Spleen (tissue), 11 donors: ENCODE data around the gene DTL. TPM values are rescaled to one million over a fixed set of nuclear protein-coding genes. Genes with fewer than 3 reads are reported as not detected.

Experiments
- DNase-seq: peaks from one replicate; pipeline ENCODE4 v3.0.0-alpha.2; 2020
- H3K27ac ChIP-seq, 8 donors: fragments of 200-600 bp; sonication (generic) in 7 of 8; 1 replicate in 4 of 8; 2 replicates in 4 of 8; pipeline versions ENCODE4 v1.5.0 to v1.8.0; 2016 to 2021; ENCODE audit warnings: inconsistent platforms in 4 of 8, mild to moderate bottlenecking in 4 of 8, moderate library complexity in 1 of 8
- H3K27me3 ChIP-seq, 7 donors: fragments of 200-600 bp; sonication (generic) in 6 of 7; replicated peaks in 1 of 7; 1 replicate in 4 of 7; 2 replicates in 3 of 7; pipeline versions ENCODE4 v1.5.0 to v1.8.0; 2016 to 2021; ENCODE audit warnings: inconsistent platforms in 3 of 7, mild to moderate bottlenecking in 1 of 7
- H3K36me3 ChIP-seq, 6 donors: fragments of 200-600 bp; sonication (generic) in 5 of 6; 1 replicate in 4 of 6; 2 replicates in 2 of 6; pipeline versions ENCODE4 v1.5.0 to v1.8.0; 2016 to 2021; ENCODE audit warnings: inconsistent platforms in 2 of 6
- H3K4me1 ChIP-seq, 6 donors: fragments of 200-600 bp; sonication (generic) in 5 of 6; 1 replicate in 3 of 6; 2 replicates in 3 of 6; pipeline versions ENCODE4 v1.5.0 to v1.8.0; 2016 to 2021; ENCODE audit warnings: inconsistent platforms in 3 of 6
- H3K4me3 ChIP-seq, 8 donors: fragments of 200-600 bp; sonication (generic) in 7 of 8; 1 replicate in 4 of 8; 2 replicates in 4 of 8; pipeline versions ENCODE4 v1.5.0 to v1.8.0; 2016 to 2021; ENCODE audit warnings: inconsistent platforms in 4 of 8, mild to moderate bottlenecking in 4 of 8, moderate library complexity in 2 of 8
- H3K9me3 ChIP-seq, 8 donors: fragments of 200-600 bp; sonication (generic) in 7 of 8; 1 replicate in 4 of 8; 2 replicates in 4 of 8; pipeline versions ENCODE4 v1.5.0 to v1.8.0; 2016 to 2021; ENCODE audit warnings: inconsistent platforms in 4 of 8
- POLR2A ChIP-seq, 3 donors: fragments of 450-650 bp; IDR thresholded peaks; one replicate each; pipeline ENCODE4 v1.5.1; 2017; ENCODE audit warnings: antibody characterized with exemption in 3 of 3, mild to moderate bottlenecking in 1 of 3
- POLR2AphosphoS5 ChIP-seq, 3 donors: sonication (generic); formaldehyde crosslinking; IDR thresholded peaks; one replicate each; pipeline ENCODE4 v1.5.1; 2017; ENCODE audit warnings: antibody characterized with exemption in 3 of 3
- WGBS, 5 donors: extraction: QIAGEN DNeasy Blood & Tissue Kit in 3 of 5; methylation state at CpG; one replicate each; pipeline versions ENCODE4 v1.1.5 to v1.1.7; 2013 to 2018; 5-methylcytosine and 5-hydroxymethylcytosine counted together
- intact Hi-C: fragments of 100-400 bp; cut with DNase I; formaldehyde crosslinking; loops from one replicate; pipeline ENCODE4 v1.15.0; 2023; ENCODE audit warnings: low total_unique reads
- polyA plus RNA-seq, 3 donors: library from polyadenylated mRNA; stranded (reverse); fragments of 200-250 nt; gene quantifications; one replicate each; pipeline ENCODE4 v1.2.1, GENCODE V29; 2013
- total RNA-seq, 7 donors: library from RNA; depleted of rRNA in 3 of 7; stranded (reverse); fragments of >200 nt in 3 of 7; fragmentation: NEBNext Ultra II Directional in 4 of 7; extraction: Animal tissue kit (Norgen Biotek cat#: 25700) in 4 of 7; gene quantifications; one replicate each; pipeline versions ENCODE4 v1.1.0 to v1.2.1, GENCODE V29; 2016 to 2021
- TF ChIP-seq, protein P1 (sequence below), 11 experiments: fragments of 200-600 bp in 7 of 11; fragments of 450-650 bp in 4 of 11; sonication (generic) in 4 of 11; IDR thresholded peaks in 8 of 11; conservative IDR thresholded peaks in 3 of 11; 1 replicate in 7 of 11; 2 replicates in 4 of 11; pipeline versions ENCODE4 v1.4.0 to v1.8.0; 2016 to 2021; ENCODE audit warnings: antibody characterized with exemption in 11 of 11, inconsistent platforms in 4 of 11, mild to moderate bottlenecking in 1 of 11
- donor health status: healthy with polysubstance abuse.
- donor health status: DM: no; HTN: no; CAD: no; lungs with moderate emphysema.
- donor health status: DM: no; HTN: no; CAD: no.
- donor health status: Bipolar disorder and iron deficiency.
- donor health status: healthy.
- donor health status: DM: no; HTN: no; CAD: no.
- donor health status: DM: yes; HTN: yes; CAD: no.

The DTL gene
- total and polyA plus RNA-seq, 10 donors, result 0.76 to 15.7 (median 9.2) TPM

DNA sequence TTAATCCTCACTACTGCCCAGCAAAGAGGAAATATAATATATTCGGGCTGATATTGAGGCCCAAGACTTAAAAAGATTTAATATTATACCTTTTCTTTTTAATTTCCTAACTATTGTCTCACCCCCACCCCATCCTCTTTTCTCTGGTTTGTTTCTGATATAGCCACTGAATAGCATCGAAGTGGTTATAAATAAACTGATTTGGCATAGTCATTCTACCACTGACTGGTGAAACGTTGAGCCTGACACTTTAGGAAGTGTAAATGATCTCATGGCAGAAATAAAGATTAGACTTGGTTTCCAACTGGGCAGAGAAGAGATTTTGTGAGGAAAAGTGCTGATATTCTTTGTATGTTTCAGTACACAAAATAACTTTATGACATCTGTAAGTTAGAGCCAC is 39.3 kb downstream of the DTL start:
- Histone ChIP-seq H3K36me3 (no peaks in the 10 kb centered on the region), H3K27me3 (no peaks in the 10 kb centered on the region), H3K4me1 (peaks cover 0 to 7% (median 0%) of the 10 kb centered on the region in 6 donors), H3K27ac (no peak overlapping the region), H3K9me3 (no peaks in the 10 kb centered on the region), H3K4me3 (no peak overlapping the region)
- DNase-seq, result no peak
- no peak for TF ChIP-seq POLR2AphosphoS5 (IDR thresholded peaks at IDR 0.05)
- TF ChIP-seq, protein P1, sequence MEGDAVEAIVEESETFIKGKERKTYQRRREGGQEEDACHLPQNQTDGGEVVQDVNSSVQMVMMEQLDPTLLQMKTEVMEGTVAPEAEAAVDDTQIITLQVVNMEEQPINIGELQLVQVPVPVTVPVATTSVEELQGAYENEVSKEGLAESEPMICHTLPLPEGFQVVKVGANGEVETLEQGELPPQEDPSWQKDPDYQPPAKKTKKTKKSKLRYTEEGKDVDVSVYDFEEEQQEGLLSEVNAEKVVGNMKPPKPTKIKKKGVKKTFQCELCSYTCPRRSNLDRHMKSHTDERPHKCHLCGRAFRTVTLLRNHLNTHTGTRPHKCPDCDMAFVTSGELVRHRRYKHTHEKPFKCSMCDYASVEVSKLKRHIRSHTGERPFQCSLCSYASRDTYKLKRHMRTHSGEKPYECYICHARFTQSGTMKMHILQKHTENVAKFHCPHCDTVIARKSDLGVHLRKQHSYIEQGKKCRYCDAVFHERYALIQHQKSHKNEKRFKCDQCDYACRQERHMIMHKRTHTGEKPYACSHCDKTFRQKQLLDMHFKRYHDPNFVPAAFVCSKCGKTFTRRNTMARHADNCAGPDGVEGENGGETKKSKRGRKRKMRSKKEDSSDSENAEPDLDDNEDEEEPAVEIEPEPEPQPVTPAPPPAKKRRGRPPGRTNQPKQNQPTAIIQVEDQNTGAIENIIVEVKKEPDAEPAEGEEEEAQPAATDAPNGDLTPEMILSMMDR (IDR thresholded peaks at IDR 0.05 in 8 of 11, conservative IDR thresholded peaks at IDR 0.05 in 3 of 11), result no peak
- no peak for TF ChIP-seq POLR2A (IDR thresholded peaks at IDR 0.05)
- intact Hi-C loops, result loop anchor here (5.0 kb wide), 1 partner anchor 382 kb away; no protein-coding TSS in a partner anchor
- WGBS, 5 donors, result 43 to 58% (median 51%) methylated on average over 3 of the region's 3 CpGs

DNA sequence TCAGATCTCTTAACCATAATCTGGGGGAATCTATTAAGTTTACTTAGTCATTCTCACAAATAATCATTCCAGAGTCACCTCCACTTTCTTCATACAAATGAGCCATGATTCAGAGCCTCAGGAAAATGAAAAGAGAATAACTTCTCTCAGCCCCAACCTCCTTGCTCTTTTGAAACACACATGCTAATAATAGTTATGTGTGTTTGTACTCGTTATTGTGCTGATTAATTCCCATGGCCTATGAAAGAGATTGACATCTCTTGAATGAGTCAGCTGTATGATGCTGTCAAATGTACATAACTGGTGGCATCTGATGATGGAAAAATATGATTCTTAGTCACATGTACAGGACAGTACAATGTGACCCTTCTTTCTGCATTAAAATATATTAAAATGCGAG is 41.5 kb downstream of the DTL start:
- Histone ChIP-seq H3K9me3 (no peaks in the 10 kb centered on the region), H3K27ac (no peak overlapping the region), H3K4me1 (no peaks in the 10 kb centered on the region), H3K36me3 (peaks cover 0 to 12% (median 0%) of the 10 kb centered on the region in 6 donors), H3K4me3 (no peak overlapping the region), H3K27me3 (no peaks in the 10 kb centered on the region)
- DNase-seq, result no peak
- intact Hi-C loops, result no loop called here
- WGBS, 5 donors, result 68 to 87% (median 74%) methylated on average over 2 of the region's 2 CpGs
- TF ChIP-seq POLR2A (IDR thresholded peaks at IDR 0.05) (no peak), POLR2AphosphoS5 (IDR thresholded peaks at IDR 0.05) (no peak)
- TF ChIP-seq, protein P1 (IDR thresholded peaks at IDR 0.05 in 8 of 11, conservative IDR thresholded peaks at IDR 0.05 in 3 of 11), result no peak

DNA sequence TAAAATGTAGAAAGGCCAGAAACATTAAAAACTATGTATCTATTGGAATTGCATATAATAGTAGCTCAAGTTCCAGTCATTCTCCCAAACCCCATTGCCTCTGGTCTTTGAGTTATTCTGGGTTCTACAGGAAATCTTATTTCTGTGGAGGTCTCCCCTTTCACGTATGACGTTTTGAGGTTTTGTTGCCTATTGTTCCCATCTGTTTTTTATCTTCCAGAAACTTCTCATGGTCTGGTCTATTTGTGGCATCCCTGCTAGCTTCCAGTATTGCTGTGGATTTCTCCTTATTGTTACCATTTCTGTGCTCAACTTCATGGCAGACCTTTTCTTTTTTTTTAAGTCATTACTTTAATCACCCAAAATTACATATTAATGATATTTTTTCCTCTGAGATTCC is 43.3 kb downstream of the DTL start:
- Histone ChIP-seq H3K27ac (no peak overlapping the region), H3K9me3 (no peaks in the 10 kb centered on the region), H3K27me3 (no peaks in the 10 kb centered on the region), H3K4me3 (no peak overlapping the region), H3K36me3 (peaks cover 0 to 16% (median 0%) of the 10 kb centered on the region in 6 donors), H3K4me1 (no peaks in the 10 kb centered on the region)
- TF ChIP-seq POLR2AphosphoS5 (IDR thresholded peaks at IDR 0.05), result no peak
- no peak for DNase-seq
- intact Hi-C loops, result no loop called here
- 89 to 99% (median 93%) methylated on average over 2 of the region's 2 CpGs for WGBS, 5 donors

DNA sequence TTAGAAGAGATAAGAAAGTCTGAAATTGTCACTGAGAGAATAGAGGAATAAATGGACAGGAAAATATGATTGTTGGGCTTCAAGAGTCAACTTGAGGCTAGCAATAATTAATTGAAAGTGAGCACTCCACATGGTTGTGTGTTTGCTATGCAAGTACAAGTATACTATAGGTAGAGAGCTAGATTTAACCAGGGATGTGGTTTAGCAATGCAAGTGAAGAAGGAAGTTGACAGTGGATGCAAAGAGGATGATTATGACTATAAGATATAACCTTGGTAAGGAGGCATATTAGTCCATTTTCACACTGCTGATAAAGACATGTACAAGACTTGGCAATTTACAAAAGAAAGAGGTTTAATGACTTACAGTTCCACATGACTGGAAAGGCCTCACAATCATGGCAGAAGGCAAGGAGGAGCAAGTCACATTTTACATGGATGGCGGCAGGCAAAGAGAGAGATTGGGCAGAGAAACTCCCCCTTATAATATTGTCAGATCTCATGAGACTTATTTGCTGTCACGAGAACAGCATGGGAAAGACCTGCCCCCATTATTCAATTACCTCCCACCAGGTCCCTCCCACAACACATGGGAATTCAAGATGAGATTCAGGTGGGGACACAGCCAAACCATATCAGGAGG is 47.3 kb downstream of the DTL start:
- peaks cover 0 to 3% (median 1%) of the 10 kb centered on the region in 6 donors for H3K4me1 ChIP-seq
- intact Hi-C loops, result no loop called here
- TF ChIP-seq POLR2A (IDR thresholded peaks at IDR 0.05) (no peak), POLR2AphosphoS5 (IDR thresholded peaks at IDR 0.05) (no peak)
- TF ChIP-seq, protein P1 (IDR thresholded peaks at IDR 0.05 in 8 of 11, conservative IDR thresholded peaks at IDR 0.05 in 3 of 11), result no peak
- no peaks in the 10 kb centered on the region for H3K27me3 ChIP-seq
- no peak for DNase-seq
- H3K36me3 ChIP-seq, result peaks cover 0 to 16% (median 0%) of the 10 kb centered on the region in 6 donors
- H3K4me3 ChIP-seq, result no peak overlapping the region
- 96 to 100% (median 98%) methylated on average over 2 of the region's 2 CpGs for whole genome bisulfite sequencing, 5 donors
- no peaks in the 10 kb centered on the region for H3K9me3 ChIP-seq
- H3K27ac ChIP-seq, result no peak overlapping the region
